Neural progenitor cell (in vitro differentiated cells): Measurements from ENCODE around the gene MGMT.

Experiments
- CTCF ChIP-seq: fragments of 200-600 bp; sonication (generic); IDR thresholded peaks from 2 replicates; pipeline ENCODE4 v1.5.1; 2017; ENCODE audit warnings: antibody characterized with exemption, mild to moderate bottlenecking
- EZH2 ChIP-seq: fragments of 200-600 bp; sonication (generic); IDR thresholded peaks from 2 replicates; pipeline ENCODE4 v1.6.1; 2017; ENCODE audit warnings: antibody characterized with exemption, mild to moderate bottlenecking, moderate library complexity
- EZH2phosphoT487 ChIP-seq: fragments of 200-600 bp; sonication (generic); IDR thresholded peaks from 2 replicates; pipeline ENCODE4 v1.6.1; 2017; ENCODE audit warnings: antibody characterized with exemption

DNA sequence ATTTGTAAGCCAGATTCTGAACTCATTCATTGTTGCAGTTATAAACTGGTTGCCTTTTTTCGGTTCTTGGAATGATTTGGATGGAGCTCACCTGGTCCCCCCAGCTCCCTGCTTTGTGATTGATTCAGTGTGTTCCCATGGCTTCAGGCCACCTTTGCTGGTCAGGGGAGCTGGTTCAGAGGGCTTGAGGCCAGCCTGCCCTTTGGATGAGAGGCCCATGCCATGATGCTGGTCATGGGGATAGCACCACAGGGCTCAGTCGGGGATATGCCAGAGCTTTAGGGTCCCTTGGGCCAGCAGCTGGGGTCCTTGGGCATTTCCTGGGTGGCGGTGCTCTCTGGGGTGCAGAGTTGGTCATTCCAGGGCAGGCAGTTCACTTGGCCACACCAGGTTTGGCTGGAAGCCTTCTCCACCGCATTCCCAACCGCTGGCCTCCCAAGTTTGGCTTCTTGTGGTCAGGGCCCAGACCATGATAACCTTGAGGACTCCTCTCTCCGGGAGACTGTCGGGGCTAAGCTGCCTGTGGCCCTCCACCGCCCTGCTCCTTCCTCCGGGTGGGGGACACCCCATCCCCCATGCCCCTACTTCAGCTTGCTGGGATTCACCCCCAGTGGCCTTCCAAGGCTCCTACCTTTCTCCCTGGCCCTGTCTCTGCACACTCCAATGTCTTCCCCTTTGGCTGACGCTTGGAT, 65.1 kb downstream of the MGMT start:
- TF ChIP-seq CTCF (no peak), EZH2 (no peak), EZH2phosphoT487 (no peak)
